ENCODE results near the gene PTPN2. TPM values are rescaled to one million over a fixed set of nuclear protein-coding genes. Genes with fewer than 3 reads are reported as not detected.

PTPN2 gene
- polyA plus RNA-seq, 4 donors = 41.5 to 64.5 (median 54.1) TPM

- DNase-seq (ENCODE audit: low read depth in 4 of 4, low spot score in 2 of 4) = no peak
Observed at GRCh38 chr18:12828116-12829051, 55.7 kb downstream of the PTPN2 start.

GRCh38 chr18:12827588-12827987 is 56.4 kb downstream of the PTPN2 start:
- no peak for DNase-seq (ENCODE audit: low read depth in 4 of 4, low spot score in 2 of 4)

GRCh38 chr18:12825230-12825629 is 58.8 kb downstream of the PTPN2 start:
- DNase-seq (ENCODE audit: low read depth in 4 of 4, low spot score in 2 of 4) = no peak

- DNase-seq (ENCODE audit: low read depth in 4 of 4, low spot score in 2 of 4) = no peak
Observed at GRCh38 chr18:12823892-12824291, 60.1 kb downstream of the PTPN2 start.

- DNase-seq (ENCODE audit: low read depth in 4 of 4, low spot score in 2 of 4) = no peak
Observed at GRCh38 chr18:12821408-12821807, 62.6 kb downstream of the PTPN2 start.

GRCh38 chr18:12820506-12820905 is 63.5 kb downstream of the PTPN2 start:
- no peak for DNase-seq (ENCODE audit: low read depth in 4 of 4, low spot score in 2 of 4)

- no peak for DNase-seq (ENCODE audit: low read depth in 4 of 4, low spot score in 2 of 4)
Observed at GRCh38 chr18:12819841-12820240, 64.2 kb downstream of the PTPN2 start.

GRCh38 chr18:12819322-12819721 is 64.7 kb downstream of the PTPN2 start:
- DNase-seq (ENCODE audit: low read depth in 4 of 4, low spot score in 2 of 4) = no peak

GRCh38 chr18:12818243-12818642 is 65.8 kb downstream of the PTPN2 start:
- DNase-seq (ENCODE audit: low read depth in 4 of 4, low spot score in 2 of 4) = no peak

- no peak for DNase-seq (ENCODE audit: low read depth in 4 of 4, low spot score in 2 of 4)
Observed at GRCh38 chr18:12816451-12816850, 67.6 kb downstream of the PTPN2 start.

GRCh38 chr18:12811191-12811950 is 72.7 kb downstream of the PTPN2 start:
- no peak for DNase-seq (ENCODE audit: low read depth in 4 of 4, low spot score in 2 of 4)

- no peak for DNase-seq (ENCODE audit: low read depth in 4 of 4, low spot score in 2 of 4)
Observed at GRCh38 chr18:12803069-12803936, 80.7 kb downstream of the PTPN2 start.

- no peak for DNase-seq (ENCODE audit: low read depth in 4 of 4, low spot score in 2 of 4)
Observed at GRCh38 chr18:12802538-12802937, 81.5 kb downstream of the PTPN2 start.

- no peak for DNase-seq (ENCODE audit: low read depth in 4 of 4, low spot score in 2 of 4)
Observed at GRCh38 chr18:12796448-12796847, 87.6 kb downstream of the PTPN2 start.

GRCh38 chr18:12791610-12792009 is 92.4 kb downstream of the PTPN2 start:
- DNase-seq (ENCODE audit: low read depth in 4 of 4, low spot score in 2 of 4) = no peak

GRCh38 chr18:12786669-12787068 is 97.4 kb downstream of the PTPN2 start:
- no peak for DNase-seq (ENCODE audit: low read depth in 4 of 4, low spot score in 2 of 4)

GRCh38 chr18:12783524-12783923 is 100.5 kb downstream of the PTPN2 start:
- no peak for DNase-seq (ENCODE audit: low read depth in 4 of 4, low spot score in 2 of 4)

- no peak for DNase-seq (ENCODE audit: low read depth in 4 of 4, low spot score in 2 of 4)
Observed at GRCh38 chr18:12782521-12782920, 101.5 kb downstream of the PTPN2 start.

- no peak for DNase-seq (ENCODE audit: low read depth in 4 of 4, low spot score in 2 of 4)
Observed at GRCh38 chr18:12779456-12779855, 104.6 kb downstream of the PTPN2 start.

GRCh38 chr18:12779043-12779442 is 105.0 kb downstream of the PTPN2 start:
- DNase-seq (ENCODE audit: low read depth in 4 of 4, low spot score in 2 of 4) = no peak

- no peak for DNase-seq (ENCODE audit: low read depth in 4 of 4, low spot score in 2 of 4)
Observed at GRCh38 chr18:12777500-12777944, 106.5 kb downstream of the PTPN2 start.
